ENCODE data around the gene TRIM59.

DNA sequence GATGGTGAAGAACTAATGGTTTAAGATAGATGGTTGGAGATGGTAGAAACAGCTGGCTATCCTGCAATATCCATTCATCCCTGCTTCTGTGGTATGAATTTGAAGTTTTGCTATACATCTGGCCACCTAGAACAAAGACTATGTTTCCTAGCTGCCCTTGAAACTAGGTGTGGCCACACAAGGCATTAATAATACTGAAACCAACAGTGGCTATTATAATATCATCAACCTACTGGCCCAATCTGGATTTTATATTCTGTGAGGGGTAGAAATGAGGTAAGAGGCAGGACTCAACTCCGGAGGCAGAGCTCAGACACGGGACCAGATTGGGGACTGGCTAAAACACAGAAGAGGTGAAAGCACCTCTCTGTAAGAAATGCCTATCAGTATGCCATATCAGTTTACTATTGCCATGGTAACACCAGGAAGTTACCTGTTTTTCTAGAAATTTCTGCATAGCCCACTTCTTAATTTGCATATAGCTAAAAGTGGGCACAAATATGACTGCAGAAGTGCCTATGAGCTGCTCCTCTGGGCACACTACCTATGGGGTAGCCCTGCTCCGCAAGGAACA is 58.9 kb downstream of the TRIM59 start:
- no peak for TF ChIP-seq FOXP2 (optimal IDR thresholded peaks at IDR 0.05; ENCODE audit: control extremely low read depth, extremely low read length, insufficient read depth)
- TF ChIP-seq POLR2AphosphoS5 (IDR thresholded peaks at IDR 0.05; ENCODE audit: borderline replicate concordance, low read depth, low read length) = no peak
